Endothelial cell (in vitro differentiated cells): ENCODE data around the gene PPP1R3C. TPM values are rescaled to one million over a fixed set of nuclear protein-coding genes. Genes with fewer than 3 reads are reported as not detected.

Source experiments
- DNase-seq: peaks from one replicate; pipeline ENCODE4 v3.0.0; 2021; ENCODE audit warnings: low spot score
- H3K27ac Mint-ChIP-seq: one replicate; pipeline ENCODE4 v1.8.0; 2021; ENCODE audit warnings: mixed read lengths, inconsistent platforms; ENCODE audit not compliant: unreplicated experiment
- H3K27me3 Mint-ChIP-seq: one replicate; pipeline ENCODE4 v1.8.0; 2021; ENCODE audit warnings: mild to moderate bottlenecking, moderate library complexity, mixed read lengths, inconsistent platforms; ENCODE audit not compliant: unreplicated experiment
- H3K36me3 Mint-ChIP-seq: one replicate; pipeline ENCODE4 v1.8.0; 2021; ENCODE audit warnings: mild to moderate bottlenecking, low read depth, mixed read lengths, inconsistent platforms; ENCODE audit not compliant: unreplicated experiment
- H3K4me1 Mint-ChIP-seq: one replicate; pipeline ENCODE4 v1.8.0; 2021; ENCODE audit warnings: mild to moderate bottlenecking, mixed read lengths, inconsistent platforms; ENCODE audit not compliant: unreplicated experiment
- H3K4me3 Mint-ChIP-seq: one replicate; pipeline ENCODE4 v1.8.0; 2021; ENCODE audit warnings: mild to moderate bottlenecking, mixed read lengths, inconsistent platforms; ENCODE audit not compliant: unreplicated experiment
- H3K9me3 Mint-ChIP-seq: one replicate; pipeline ENCODE4 v1.8.0; 2021; ENCODE audit warnings: mixed read lengths, inconsistent platforms; ENCODE audit not compliant: unreplicated experiment
- total RNA-seq: library from RNA; stranded (reverse); fragmentation: NEBNext Ultra II Directional; extraction: Animal tissue kit (Norgen Biotek cat#: 25700); gene quantifications from one replicate; pipeline ENCODE4 v1.2.1, GENCODE V29; 2021; ENCODE audit not compliant: unreplicated experiment
- TF ChIP-seq, protein P1 (sequence below): fragments of 200-600 bp; sonication (generic); IDR thresholded peaks from one replicate; pipeline ENCODE4 v1.5.0; 2021; ENCODE audit warnings: antibody characterized with exemption; ENCODE audit not compliant: unreplicated experiment

The PPP1R3C gene
- total RNA-seq, 1 donor from 2014 or later, result 0.31 TPM

DNA sequence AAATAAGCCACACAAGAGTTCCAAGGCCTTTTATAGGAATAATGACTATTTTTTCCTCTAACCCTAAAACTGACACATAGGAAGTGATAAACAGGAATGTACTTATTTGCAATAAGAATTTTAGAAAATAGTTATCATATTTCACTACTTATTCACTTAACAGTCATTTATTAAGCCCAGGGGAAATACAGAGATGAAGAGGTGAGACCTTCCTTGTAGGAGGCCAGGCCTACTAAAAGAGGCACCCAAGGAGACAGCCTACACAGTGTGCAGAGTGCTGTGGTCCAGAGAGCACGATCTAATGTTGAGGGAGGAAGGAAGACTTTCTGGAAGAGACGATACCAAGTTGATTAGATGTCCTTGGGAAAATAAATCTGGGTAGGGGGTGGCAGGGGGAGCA is 45.0 kb upstream of the PPP1R3C start:
- TF ChIP-seq, protein P1, sequence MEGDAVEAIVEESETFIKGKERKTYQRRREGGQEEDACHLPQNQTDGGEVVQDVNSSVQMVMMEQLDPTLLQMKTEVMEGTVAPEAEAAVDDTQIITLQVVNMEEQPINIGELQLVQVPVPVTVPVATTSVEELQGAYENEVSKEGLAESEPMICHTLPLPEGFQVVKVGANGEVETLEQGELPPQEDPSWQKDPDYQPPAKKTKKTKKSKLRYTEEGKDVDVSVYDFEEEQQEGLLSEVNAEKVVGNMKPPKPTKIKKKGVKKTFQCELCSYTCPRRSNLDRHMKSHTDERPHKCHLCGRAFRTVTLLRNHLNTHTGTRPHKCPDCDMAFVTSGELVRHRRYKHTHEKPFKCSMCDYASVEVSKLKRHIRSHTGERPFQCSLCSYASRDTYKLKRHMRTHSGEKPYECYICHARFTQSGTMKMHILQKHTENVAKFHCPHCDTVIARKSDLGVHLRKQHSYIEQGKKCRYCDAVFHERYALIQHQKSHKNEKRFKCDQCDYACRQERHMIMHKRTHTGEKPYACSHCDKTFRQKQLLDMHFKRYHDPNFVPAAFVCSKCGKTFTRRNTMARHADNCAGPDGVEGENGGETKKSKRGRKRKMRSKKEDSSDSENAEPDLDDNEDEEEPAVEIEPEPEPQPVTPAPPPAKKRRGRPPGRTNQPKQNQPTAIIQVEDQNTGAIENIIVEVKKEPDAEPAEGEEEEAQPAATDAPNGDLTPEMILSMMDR, result no peak
- DNase-seq, result no peak
- Mint-ChIP-seq H3K9me3 (no peaks in the 10 kb centered on the region), H3K4me1 (no peaks in the 10 kb centered on the region), H3K4me3 (no peak overlapping the region), H3K36me3 (no peaks in the 10 kb centered on the region), H3K27me3 (no peaks in the 10 kb centered on the region), H3K27ac (no peak overlapping the region)

DNA sequence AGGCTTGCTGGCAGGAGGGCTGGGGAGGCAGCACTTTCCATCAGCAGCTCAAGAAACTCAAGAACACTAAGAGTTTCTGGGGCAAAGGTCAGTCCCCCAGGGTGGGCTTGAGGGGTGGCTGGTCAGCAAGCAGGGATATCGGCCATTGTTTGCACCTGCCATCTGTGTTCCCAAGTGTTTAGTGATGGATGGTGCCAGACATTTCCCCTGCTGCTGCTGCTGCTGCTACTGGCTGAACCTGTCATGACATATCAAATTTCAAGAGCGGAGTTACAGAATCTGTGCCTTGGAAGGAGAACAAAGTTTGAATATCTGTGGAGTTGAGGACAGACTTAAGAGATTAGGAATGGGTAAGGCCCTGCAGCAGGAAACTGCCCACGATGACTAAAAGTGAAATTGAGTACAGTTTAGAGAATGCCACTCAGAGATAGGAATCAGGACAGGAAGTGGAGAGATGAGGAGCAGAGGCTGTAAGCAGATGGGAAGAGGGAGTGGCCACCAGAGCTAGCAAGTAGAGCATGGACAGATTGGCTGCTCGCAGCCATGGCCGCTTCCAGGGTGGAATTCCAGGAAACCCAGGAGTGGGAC is 39.2 kb upstream of the PPP1R3C start:
- peak; percentile 12 for DNase-seq
- TF ChIP-seq, protein P1, result no peak
- H3K27me3 Mint-ChIP-seq, result no peaks in the 10 kb centered on the region
- no peaks in the 10 kb centered on the region for H3K9me3 Mint-ChIP-seq
- no peak overlapping the region for H3K4me3 Mint-ChIP-seq
- H3K27ac Mint-ChIP-seq, result no peak overlapping the region
- peaks cover 4% of the 10 kb centered on the region for H3K4me1 Mint-ChIP-seq
- no peaks in the 10 kb centered on the region for H3K36me3 Mint-ChIP-seq

DNA sequence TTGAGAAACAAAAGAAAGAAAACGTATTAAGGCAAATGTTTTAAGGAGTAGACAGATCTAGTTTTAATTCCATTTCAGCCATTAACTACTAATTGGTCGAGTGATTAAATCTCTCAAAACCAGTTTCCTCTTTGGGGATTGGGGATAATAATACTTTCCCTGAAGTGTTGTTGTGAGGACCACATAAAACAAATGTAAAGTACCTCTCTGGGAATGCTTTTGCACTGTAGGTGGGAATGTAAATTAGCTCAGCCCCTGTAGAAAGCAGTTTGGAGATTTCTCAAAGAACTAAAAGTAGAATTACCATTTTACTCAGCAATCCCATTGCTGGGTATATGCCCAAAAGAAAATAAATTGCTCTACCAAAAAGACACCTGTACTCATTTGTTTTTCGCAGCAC is 36.0 kb upstream of the PPP1R3C start:
- Mint-ChIP-seq H3K27me3 (no peaks in the 10 kb centered on the region), H3K4me3 (no peak overlapping the region), H3K9me3 (no peaks in the 10 kb centered on the region), H3K27ac (no peak overlapping the region), H3K4me1 (peaks cover 4% of the 10 kb centered on the region), H3K36me3 (no peaks in the 10 kb centered on the region)
- TF ChIP-seq, protein P1, result no peak
- DNase-seq, result no peak

DNA sequence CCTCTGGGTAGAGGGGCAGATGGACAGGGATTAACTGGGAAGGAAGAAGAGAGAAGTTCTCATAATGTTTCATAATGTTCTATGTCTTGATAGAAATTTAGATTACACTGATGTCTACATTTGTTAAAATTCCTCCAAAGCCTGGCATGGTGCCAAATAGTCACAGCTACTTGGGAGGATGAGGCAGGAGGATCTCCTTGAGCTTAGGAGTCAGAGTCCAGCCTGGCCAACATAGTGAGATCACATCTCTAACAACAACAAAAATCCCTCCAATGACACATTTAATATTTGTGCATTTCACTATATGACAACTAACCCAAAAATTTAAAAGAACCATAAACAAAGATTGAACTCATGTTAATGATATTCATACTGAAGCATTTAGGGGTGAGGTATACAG is 33.0 kb upstream of the PPP1R3C start:
- Mint-ChIP-seq H3K9me3 (no peaks in the 10 kb centered on the region), H3K27ac (no peak overlapping the region), H3K4me3 (no peak overlapping the region), H3K4me1 (no peaks in the 10 kb centered on the region), H3K36me3 (no peaks in the 10 kb centered on the region), H3K27me3 (no peaks in the 10 kb centered on the region)
- TF ChIP-seq, protein P1, result no peak
- no peak for DNase-seq

DNA sequence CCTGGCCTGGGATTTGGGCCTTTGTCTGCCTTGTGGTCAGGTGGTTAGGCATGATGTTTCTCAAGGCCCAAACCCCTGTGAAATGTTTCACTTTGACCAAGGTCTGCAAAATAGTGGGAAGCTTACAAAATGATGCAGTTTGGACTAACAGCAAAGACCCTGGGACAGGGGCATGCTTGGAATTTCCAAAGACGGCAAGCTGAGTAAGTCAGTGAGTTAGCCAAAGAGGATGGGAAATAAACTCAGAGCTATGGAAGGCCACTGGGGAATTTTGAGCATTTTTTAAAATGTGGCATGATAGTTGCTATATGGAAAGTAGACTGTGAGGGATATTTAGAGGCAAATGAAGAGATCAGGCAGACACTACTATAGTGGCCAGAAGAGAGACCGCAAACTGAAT is 31.6 kb upstream of the PPP1R3C start:
- TF ChIP-seq, protein P1, result no peak
- H3K9me3 Mint-ChIP-seq, result no peaks in the 10 kb centered on the region
- DNase-seq, result no peak
- no peaks in the 10 kb centered on the region for H3K36me3 Mint-ChIP-seq
- H3K4me3 Mint-ChIP-seq, result no peak overlapping the region
- no peaks in the 10 kb centered on the region for H3K27me3 Mint-ChIP-seq
- no peaks in the 10 kb centered on the region for H3K4me1 Mint-ChIP-seq
- no peak overlapping the region for H3K27ac Mint-ChIP-seq
